DOHH2 (cell line): ENCODE measurements around the gene HTATSF1.

ENCODE experiments used
- H3F3A ChIP-seq: fragments of 200-600 bp; sonication (generic), shearing (Covaris generic); 2 replicates; pipeline ENCODE4 v1.6.0; 2016; ENCODE audit warnings: antibody characterized with exemption, mild to moderate bottlenecking; ENCODE audit not compliant: control insufficient read depth, insufficient read depth
- H3K27ac ChIP-seq: fragments of 200-600 bp; sonication (generic); 2 replicates; pipeline ENCODE4 v1.5.1; 2014; ENCODE audit warnings: low read depth, mild to moderate bottlenecking, low read length, moderate library complexity
- H3K27me3 ChIP-seq: fragments of 200-600 bp; sonication (generic); 2 replicates; pipeline ENCODE4 v1.6.1; 2014; ENCODE audit warnings: mild to moderate bottlenecking, low read length, mixed read lengths; ENCODE audit not compliant: control insufficient read depth
- H3K36me3 ChIP-seq: fragments of 200-600 bp; sonication (generic); 2 replicates; pipeline ENCODE4 v1.6.1; 2014; ENCODE audit warnings: mild to moderate bottlenecking, low read length, moderate library complexity, mixed read lengths; ENCODE audit not compliant: control insufficient read depth
- H3K4me1 ChIP-seq: fragments of 200-600 bp; sonication (generic); 2 replicates; pipeline ENCODE4 v1.6.1; 2014; ENCODE audit warnings: mild to moderate bottlenecking, low read length, mixed read lengths; ENCODE audit not compliant: control insufficient read depth
- H3K4me2 ChIP-seq: fragments of 200-600 bp; sonication (generic); 2 replicates; pipeline ENCODE4 v1.6.0; 2014; ENCODE audit warnings: mild to moderate bottlenecking, low read length, moderate library complexity
- H3K4me3 ChIP-seq: fragments of 200-600 bp; sonication (generic); 2 replicates; pipeline ENCODE4 v1.5.1; 2014; ENCODE audit warnings: mild to moderate bottlenecking, low read length, mixed read lengths
- H3K79me2 ChIP-seq: fragments of 200-600 bp; sonication (generic); 2 replicates; pipeline ENCODE4 v1.6.1; 2014; ENCODE audit warnings: mild to moderate bottlenecking, low read length, mixed read lengths; ENCODE audit not compliant: control insufficient read depth
- H3K9me2 ChIP-seq: fragments of 200-600 bp; sonication (generic); replicated peaks from 2 replicates; pipeline ENCODE4 v1.6.1; 2014; ENCODE audit warnings: mild to moderate bottlenecking, low read length, mixed read lengths; ENCODE audit not compliant: control insufficient read depth
- H3K9me3 ChIP-seq: fragments of 200-600 bp; sonication (generic); 2 replicates; pipeline ENCODE4 v1.6.1; 2014; ENCODE audit warnings: antibody characterized with exemption, low read length, mixed read lengths; ENCODE audit not compliant: control insufficient read depth, insufficient read depth
- H4K20me1 ChIP-seq: fragments of 200-600 bp; sonication (generic); 2 replicates; pipeline ENCODE4 v1.6.0; 2014; ENCODE audit warnings: low read depth, mild to moderate bottlenecking, antibody characterized with exemption, low read length, moderate library complexity; ENCODE audit not compliant: control insufficient read depth, insufficient read depth
- EZH2phosphoT487 ChIP-seq: fragments of 200-600 bp; sonication (generic); IDR thresholded peaks from 2 replicates; pipeline ENCODE4 v1.6.1; 2017; ENCODE audit warnings: borderline replicate concordance, mild to moderate bottlenecking, antibody characterized with exemption, low read length, moderate library complexity, mixed read lengths
- TF ChIP-seq, protein P1 (sequence below): fragments of 200-600 bp; sonication (generic); IDR thresholded peaks from one replicate; pipeline ENCODE4 v1.5.1; 2014; ENCODE audit warnings: antibody characterized with exemption, mild to moderate bottlenecking, low read depth, low read length; ENCODE audit not compliant: poor library complexity, severe bottlenecking

The HTATSF1 gene

DNA sequence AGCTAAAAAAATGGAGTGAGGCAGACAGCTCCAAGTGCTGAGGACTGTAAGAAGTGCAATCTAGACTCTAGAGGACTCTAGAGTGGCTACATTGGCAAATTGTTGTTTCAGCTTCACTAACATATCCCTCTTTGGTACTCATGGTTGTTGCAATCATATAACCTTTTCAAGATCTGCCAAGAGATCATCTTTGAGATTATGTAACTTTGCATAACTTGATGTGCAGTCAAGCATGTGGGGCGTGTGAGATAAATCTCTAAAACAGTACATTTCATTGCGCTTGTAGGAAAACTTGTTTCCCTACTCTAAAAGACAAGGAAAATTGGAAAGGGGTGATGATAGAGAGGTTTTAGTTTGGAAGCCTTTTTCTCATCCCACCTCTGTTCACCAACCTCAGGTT is 20.9 kb upstream of the HTATSF1 start:
- Histone ChIP-seq H3K27ac (no peak overlapping the region), H3K9me2 (no peaks in the 10 kb centered on the region), H3K36me3 (no peaks in the 10 kb centered on the region), H3K4me2 (no peak overlapping the region), H4K20me1 (no peaks in the 10 kb centered on the region), H3K79me2 (no peaks in the 10 kb centered on the region), H3F3A (no peaks in the 10 kb centered on the region), H3K27me3 (no peaks in the 10 kb centered on the region), H3K9me3 (no peaks in the 10 kb centered on the region), H3K4me3 (no peak overlapping the region), H3K4me1 (no peaks in the 10 kb centered on the region)
- TF ChIP-seq, protein P1, sequence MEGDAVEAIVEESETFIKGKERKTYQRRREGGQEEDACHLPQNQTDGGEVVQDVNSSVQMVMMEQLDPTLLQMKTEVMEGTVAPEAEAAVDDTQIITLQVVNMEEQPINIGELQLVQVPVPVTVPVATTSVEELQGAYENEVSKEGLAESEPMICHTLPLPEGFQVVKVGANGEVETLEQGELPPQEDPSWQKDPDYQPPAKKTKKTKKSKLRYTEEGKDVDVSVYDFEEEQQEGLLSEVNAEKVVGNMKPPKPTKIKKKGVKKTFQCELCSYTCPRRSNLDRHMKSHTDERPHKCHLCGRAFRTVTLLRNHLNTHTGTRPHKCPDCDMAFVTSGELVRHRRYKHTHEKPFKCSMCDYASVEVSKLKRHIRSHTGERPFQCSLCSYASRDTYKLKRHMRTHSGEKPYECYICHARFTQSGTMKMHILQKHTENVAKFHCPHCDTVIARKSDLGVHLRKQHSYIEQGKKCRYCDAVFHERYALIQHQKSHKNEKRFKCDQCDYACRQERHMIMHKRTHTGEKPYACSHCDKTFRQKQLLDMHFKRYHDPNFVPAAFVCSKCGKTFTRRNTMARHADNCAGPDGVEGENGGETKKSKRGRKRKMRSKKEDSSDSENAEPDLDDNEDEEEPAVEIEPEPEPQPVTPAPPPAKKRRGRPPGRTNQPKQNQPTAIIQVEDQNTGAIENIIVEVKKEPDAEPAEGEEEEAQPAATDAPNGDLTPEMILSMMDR = no peak
- no peak for TF ChIP-seq EZH2phosphoT487

- Histone ChIP-seq H4K20me1 (no peaks in the 10 kb centered on the region), H3K36me3 (no peaks in the 10 kb centered on the region), H3K27me3 (no peaks in the 10 kb centered on the region), H3K27ac (no peak overlapping the region), H3K79me2 (no peaks in the 10 kb centered on the region), H3K4me3 (no peak overlapping the region), H3K9me3 (no peaks in the 10 kb centered on the region), H3K4me2 (no peak overlapping the region), H3K9me2 (no peaks in the 10 kb centered on the region), H3F3A (no peaks in the 10 kb centered on the region), H3K4me1 (no peaks in the 10 kb centered on the region)
- no peak for TF ChIP-seq EZH2phosphoT487
- TF ChIP-seq, protein P1 = no peak
Measured at GRCh38 chrX:136477026-136477425, 20.4 kb upstream of the HTATSF1 start.

- Histone ChIP-seq H3F3A (no peaks in the 10 kb centered on the region), H3K9me2 (no peaks in the 10 kb centered on the region), H4K20me1 (no peaks in the 10 kb centered on the region), H3K4me2 (no peak overlapping the region), H3K27me3 (no peaks in the 10 kb centered on the region), H3K4me3 (no peak overlapping the region), H3K79me2 (no peaks in the 10 kb centered on the region), H3K27ac (no peak overlapping the region), H3K4me1 (no peaks in the 10 kb centered on the region), H3K36me3 (no peaks in the 10 kb centered on the region), H3K9me3 (no peaks in the 10 kb centered on the region)
- TF ChIP-seq, protein P1 = no peak
- TF ChIP-seq EZH2phosphoT487 = no peak
Measured at GRCh38 chrX:136480383-136480782, 17.0 kb upstream of the HTATSF1 start.

- Histone ChIP-seq H3K79me2 (no peaks in the 10 kb centered on the region), H3K27me3 (peaks cover 3% of the 10 kb centered on the region; the same call in 1 of the 2 replicates), H3K9me3 (no peaks in the 10 kb centered on the region), H3K9me2 (no peaks in the 10 kb centered on the region), H3K27ac (no peak within 1 kb of the TSS), H3K4me3 (no peak within 1 kb of the TSS), H3K36me3 (no peaks in the 10 kb centered on the region), H4K20me1 (no peaks in the 10 kb centered on the region), H3K4me1 (peaks cover 6% of the 10 kb centered on the region), H3K4me2 (no peak within 1 kb of the TSS), H3F3A (no peaks in the 10 kb centered on the region)
- TF ChIP-seq, protein P1 = no peak
- no peak for TF ChIP-seq EZH2phosphoT487
Measured at GRCh38 chrX:136487647-136488046, 9.7 kb upstream of the HTATSF1 start, which contains the start of gene BRS3. Gene BRS3 (plus strand): TSS chrX:136487947. CDS start chrX:136488115, 168 bp downstream.
